ENCODE data around the gene BICDL2. TPM values are rescaled to one million over a fixed set of nuclear protein-coding genes. Genes with fewer than 3 reads are reported as not detected.

The BICDL2 gene
- total and polyA plus RNA-seq, 9 of the 15 experiments (the other 6 are each of a cell fraction or from before 2014, with no cell fraction given) = 0.09 to 0.28 (median 0.09) TPM; not detected in 6

DNA sequence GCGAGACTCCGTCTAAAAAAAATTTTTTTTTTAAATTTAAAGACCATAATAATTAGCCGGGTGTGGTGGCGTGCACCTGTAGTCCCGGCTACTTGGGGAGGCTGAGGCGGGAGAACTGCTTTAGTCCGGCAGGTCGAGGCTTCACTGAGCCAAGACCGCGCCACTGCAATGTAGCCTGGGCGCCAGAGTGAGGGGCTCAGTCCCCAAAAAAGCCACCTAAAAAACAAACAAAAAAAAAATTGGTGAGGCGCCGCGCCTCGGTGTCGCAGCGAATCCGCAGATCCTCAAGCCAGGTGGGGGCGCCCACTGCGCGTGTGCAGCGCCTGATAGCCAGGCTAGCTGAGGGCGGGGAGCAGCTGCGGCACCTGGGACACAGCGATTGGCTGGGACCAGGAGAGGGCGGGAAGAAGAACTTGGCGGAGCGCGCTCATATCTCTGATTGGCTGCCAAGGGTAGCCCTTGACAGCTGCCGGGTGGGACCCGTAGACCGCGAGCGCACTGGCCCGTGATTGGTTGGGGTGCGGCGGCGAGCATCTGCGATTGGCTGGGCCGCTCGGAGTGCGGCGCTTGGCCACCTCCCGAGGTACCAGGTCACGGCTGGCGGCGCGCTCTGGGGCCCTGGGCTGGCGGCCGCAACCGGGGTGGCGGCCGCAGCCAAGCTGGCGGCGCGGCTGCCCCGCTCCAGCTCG, 33.0 kb downstream of the BICDL2 start (continued):
- TF ChIP-seq FIP1L1 (IDR thresholded peaks at IDR 0.05; ENCODE audit: low read depth, low read length, poor library complexity, severe bottlenecking) (no peak), FOXJ3 (CRISPR knock-in tag; IDR thresholded peaks at IDR 0.05) (no peak), FOXJ2 (tag; IDR thresholded peaks at IDR 0.05) (no peak), EZH2 (IDR thresholded peaks at IDR 0.05; ENCODE audit: borderline replicate concordance, low read depth, low read length) (no peak), CHD4 (IDR thresholded peaks at IDR 0.05; ENCODE audit: insufficient read depth, insufficient replicate concordance, low read depth, low read length, poor library complexity, severe bottlenecking) (no peak), FOXA3 (CRISPR knock-in tag; conservative IDR thresholded peaks at IDR 0.05 in 1 of 2, IDR thresholded peaks at IDR 0.05 in 1 of 2) (no peak), ZNF146 (CRISPR knock-in tag; IDR thresholded peaks at IDR 0.05; ENCODE audit: unreplicated experiment) (no peak), ZSCAN32 (CRISPR knock-in tag; IDR thresholded peaks at IDR 0.05) (no peak), TARDBP (IDR thresholded peaks at IDR 0.05) (0 out of 2 replicates have a peak, but pooled peaks have one; percentile 19), ILK (tag; IDR thresholded peaks at IDR 0.05; ENCODE audit: borderline replicate concordance, low read depth) (no peak)
- TF ChIP-seq, protein P1, sequence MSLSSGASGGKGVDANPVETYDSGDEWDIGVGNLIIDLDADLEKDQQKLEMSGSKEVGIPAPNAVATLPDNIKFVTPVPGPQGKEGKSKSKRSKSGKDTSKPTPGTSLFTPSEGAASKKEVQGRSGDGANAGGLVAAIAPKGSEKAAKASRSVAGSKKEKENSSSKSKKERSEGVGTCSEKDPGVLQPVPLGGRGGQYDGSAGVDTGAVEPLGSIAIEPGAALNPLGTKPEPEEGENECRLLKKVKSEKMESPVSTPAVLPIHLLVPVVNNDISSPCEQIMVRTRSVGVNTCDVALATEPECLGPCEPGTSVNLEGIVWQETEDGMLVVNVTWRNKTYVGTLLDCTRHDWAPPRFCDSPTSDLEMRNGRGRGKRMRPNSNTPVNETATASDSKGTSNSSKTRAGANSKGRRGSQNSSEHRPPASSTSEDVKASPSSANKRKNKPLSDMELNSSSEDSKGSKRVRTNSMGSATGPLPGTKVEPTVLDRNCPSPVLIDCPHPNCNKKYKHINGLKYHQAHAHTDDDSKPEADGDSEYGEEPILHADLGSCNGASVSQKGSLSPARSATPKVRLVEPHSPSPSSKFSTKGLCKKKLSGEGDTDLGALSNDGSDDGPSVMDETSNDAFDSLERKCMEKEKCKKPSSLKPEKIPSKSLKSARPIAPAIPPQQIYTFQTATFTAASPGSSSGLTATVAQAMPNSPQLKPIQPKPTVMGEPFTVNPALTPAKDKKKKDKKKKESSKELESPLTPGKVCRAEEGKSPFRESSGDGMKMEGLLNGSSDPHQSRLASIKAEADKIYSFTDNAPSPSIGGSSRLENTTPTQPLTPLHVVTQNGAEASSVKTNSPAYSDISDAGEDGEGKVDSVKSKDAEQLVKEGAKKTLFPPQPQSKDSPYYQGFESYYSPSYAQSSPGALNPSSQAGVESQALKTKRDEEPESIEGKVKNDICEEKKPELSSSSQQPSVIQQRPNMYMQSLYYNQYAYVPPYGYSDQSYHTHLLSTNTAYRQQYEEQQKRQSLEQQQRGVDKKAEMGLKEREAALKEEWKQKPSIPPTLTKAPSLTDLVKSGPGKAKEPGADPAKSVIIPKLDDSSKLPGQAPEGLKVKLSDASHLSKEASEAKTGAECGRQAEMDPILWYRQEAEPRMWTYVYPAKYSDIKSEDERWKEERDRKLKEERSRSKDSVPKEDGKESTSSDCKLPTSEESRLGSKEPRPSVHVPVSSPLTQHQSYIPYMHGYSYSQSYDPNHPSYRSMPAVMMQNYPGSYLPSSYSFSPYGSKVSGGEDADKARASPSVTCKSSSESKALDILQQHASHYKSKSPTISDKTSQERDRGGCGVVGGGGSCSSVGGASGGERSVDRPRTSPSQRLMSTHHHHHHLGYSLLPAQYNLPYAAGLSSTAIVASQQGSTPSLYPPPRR (CRISPR knock-in tag; IDR thresholded peaks at IDR 0.05; ENCODE audit: borderline replicate concordance) = no peak
- TF ChIP-seq, protein P2, sequence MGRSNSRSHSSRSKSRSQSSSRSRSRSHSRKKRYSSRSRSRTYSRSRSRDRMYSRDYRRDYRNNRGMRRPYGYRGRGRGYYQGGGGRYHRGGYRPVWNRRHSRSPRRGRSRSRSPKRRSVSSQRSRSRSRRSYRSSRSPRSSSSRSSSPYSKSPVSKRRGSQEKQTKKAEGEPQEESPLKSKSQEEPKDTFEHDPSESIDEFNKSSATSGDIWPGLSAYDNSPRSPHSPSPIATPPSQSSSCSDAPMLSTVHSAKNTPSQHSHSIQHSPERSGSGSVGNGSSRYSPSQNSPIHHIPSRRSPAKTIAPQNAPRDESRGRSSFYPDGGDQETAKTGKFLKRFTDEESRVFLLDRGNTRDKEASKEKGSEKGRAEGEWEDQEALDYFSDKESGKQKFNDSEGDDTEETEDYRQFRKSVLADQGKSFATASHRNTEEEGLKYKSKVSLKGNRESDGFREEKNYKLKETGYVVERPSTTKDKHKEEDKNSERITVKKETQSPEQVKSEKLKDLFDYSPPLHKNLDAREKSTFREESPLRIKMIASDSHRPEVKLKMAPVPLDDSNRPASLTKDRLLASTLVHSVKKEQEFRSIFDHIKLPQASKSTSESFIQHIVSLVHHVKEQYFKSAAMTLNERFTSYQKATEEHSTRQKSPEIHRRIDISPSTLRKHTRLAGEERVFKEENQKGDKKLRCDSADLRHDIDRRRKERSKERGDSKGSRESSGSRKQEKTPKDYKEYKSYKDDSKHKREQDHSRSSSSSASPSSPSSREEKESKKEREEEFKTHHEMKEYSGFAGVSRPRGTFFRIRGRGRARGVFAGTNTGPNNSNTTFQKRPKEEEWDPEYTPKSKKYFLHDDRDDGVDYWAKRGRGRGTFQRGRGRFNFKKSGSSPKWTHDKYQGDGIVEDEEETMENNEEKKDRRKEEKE (IDR thresholded peaks at IDR 0.05; ENCODE audit: borderline replicate concordance in 1 of 2, control insufficient read depth in 1 of 2, low read depth in 2 of 2, low read length in 1 of 2) = no peak
- TF ChIP-seq, protein P3, sequence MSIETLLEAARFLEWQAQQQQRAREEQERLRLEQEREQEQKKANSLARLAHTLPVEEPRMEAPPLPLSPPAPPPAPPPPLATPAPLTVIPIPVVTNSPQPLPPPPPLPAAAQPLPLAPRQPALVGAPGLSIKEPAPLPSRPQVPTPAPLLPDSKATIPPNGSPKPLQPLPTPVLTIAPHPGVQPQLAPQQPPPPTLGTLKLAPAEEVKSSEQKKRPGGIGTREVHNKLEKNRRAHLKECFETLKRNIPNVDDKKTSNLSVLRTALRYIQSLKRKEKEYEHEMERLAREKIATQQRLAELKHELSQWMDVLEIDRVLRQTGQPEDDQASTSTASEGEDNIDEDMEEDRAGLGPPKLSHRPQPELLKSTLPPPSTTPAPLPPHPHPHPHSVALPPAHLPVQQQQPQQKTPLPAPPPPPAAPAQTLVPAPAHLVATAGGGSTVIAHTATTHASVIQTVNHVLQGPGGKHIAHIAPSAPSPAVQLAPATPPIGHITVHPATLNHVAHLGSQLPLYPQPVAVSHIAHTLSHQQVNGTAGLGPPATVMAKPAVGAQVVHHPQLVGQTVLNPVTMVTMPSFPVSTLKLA (conservative IDR thresholded peaks at IDR 0.05) = peak; percentile 79 to 80
- TF ChIP-seq, protein P4, sequence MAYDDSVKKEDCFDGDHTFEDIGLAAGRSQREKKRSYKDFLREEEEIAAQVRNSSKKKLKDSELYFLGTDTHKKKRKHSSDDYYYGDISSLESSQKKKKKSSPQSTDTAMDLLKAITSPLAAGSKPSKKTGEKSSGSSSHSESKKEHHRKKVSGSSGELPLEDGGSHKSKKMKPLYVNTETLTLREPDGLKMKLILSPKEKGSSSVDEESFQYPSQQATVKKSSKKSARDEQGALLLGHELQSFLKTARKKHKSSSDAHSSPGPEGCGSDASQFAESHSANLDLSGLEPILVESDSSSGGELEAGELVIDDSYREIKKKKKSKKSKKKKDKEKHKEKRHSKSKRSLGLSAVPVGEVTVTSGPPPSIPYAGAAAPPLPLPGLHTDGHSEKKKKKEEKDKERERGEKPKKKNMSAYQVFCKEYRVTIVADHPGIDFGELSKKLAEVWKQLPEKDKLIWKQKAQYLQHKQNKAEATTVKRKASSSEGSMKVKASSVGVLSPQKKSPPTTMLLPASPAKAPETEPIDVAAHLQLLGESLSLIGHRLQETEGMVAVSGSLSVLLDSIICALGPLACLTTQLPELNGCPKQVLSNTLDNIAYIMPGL (CRISPR knock-in tag; IDR thresholded peaks at IDR 0.05) = no peak

All from K562 (cell line).